Measurements from ENCODE around the gene GNPTAB.

GRCh38 chr12:101826766-101827368, 3.9 kb downstream of the GNPTAB start:
- TF ChIP-seq EZH2 (IDR thresholded peaks at IDR 0.05; ENCODE audit: low read depth) (no peak), CTCF (conservative IDR thresholded peaks at IDR 0.05) (no peak)

All from PC-9 (cell line).